Thyroid gland (tissue), 4 donors: ENCODE data around the gene ZFP28. TPM values are rescaled to one million over a fixed set of nuclear protein-coding genes. Genes with fewer than 3 reads are reported as not detected.

ENCODE experiments used
- DNase-seq, 2 donors: peaks; one replicate each; pipeline ENCODE4 v3.0.0-alpha.2; 2019
- H3K27ac ChIP-seq, 3 donors: fragments of 200-600 bp; sonication (generic); 1 replicate in 2 of 3; 2 replicates in 1 of 3; pipeline ENCODE4 v1.5.1; 2016 to 2019; ENCODE audit warnings: mild to moderate bottlenecking in 1 of 3, moderate library complexity in 1 of 3
- H3K27me3 ChIP-seq: fragments of 200-600 bp; sonication (generic); one replicate; pipeline ENCODE4 v1.5.1; 2019
- H3K36me3 ChIP-seq, 2 donors: fragments of 200-600 bp; sonication (generic); one replicate each; pipeline ENCODE4 v1.5.1; 2016 to 2019
- H3K4me1 ChIP-seq, 2 donors: fragments of 200-600 bp; sonication (generic); one replicate each; pipeline ENCODE4 v1.5.1; 2017 to 2019
- H3K4me3 ChIP-seq, 3 donors: fragments of 200-600 bp; sonication (generic); replicated peaks in 1 of 3; 1 replicate in 2 of 3; 2 replicates in 1 of 3; pipeline ENCODE4 v1.5.1; 2016; ENCODE audit warnings: mild to moderate bottlenecking in 1 of 3
- H3K9me3 ChIP-seq: fragments of 200-600 bp; sonication (generic); one replicate; pipeline ENCODE4 v1.5.1; 2017
- CTCF ChIP-seq, 6 experiments: fragments of 200-600 bp in 3 of 6; fragments of 450-650 bp in 3 of 6; sonication (generic) in 3 of 6; IDR thresholded peaks; one replicate each; pipeline ENCODE4 v1.5.1; 2016 to 2019; ENCODE audit warnings: antibody characterized with exemption in 6 of 6, mild to moderate bottlenecking in 2 of 6, inconsistent platforms in 1 of 6, moderate library complexity in 1 of 6
- POLR2A ChIP-seq, 2 donors: fragments of 450-650 bp; IDR thresholded peaks; one replicate each; pipeline ENCODE4 v1.6.1; 2017; ENCODE audit warnings: antibody characterized with exemption in 2 of 2, mild to moderate bottlenecking in 2 of 2, moderate library complexity in 1 of 2
- WGBS, 2 donors: methylation state at CpG; one replicate each; pipeline ENCODE4 v1.1.5; 2017; 5-methylcytosine and 5-hydroxymethylcytosine counted together
- intact Hi-C: fragments of 100-400 bp; cut with DNase I; formaldehyde crosslinking; loops from one replicate; pipeline ENCODE4 v1.15.1; 2023
- total RNA-seq, 4 donors: library from RNA; depleted of rRNA; stranded (reverse); fragments of >200 nt; gene quantifications; one replicate each; pipeline ENCODE4 v1.2.3, GENCODE V29; 2016

The ZFP28 gene
- total RNA-seq, 4 donors from 2014 or later: 6.6 to 9.8 (median 9.5) TPM

- DNase-seq: no peak
- 65 to 66% methylated on average over 4 of the region's 4 CpGs for WGBS, 2 donors
- Histone ChIP-seq H3K27me3 (no peaks in the 10 kb centered on the region), H3K4me3 (no peak overlapping the region), H3K27ac (peak overlapping the region in 1 of 3 donors; percentile 4), H3K4me1 (peaks cover 0 to 7% of the 10 kb centered on the region in 2 donors), H3K36me3 (no peaks in the 10 kb centered on the region), H3K9me3 (no peaks in the 10 kb centered on the region)
- no peak for TF ChIP-seq POLR2A (IDR thresholded peaks at IDR 0.05)
- TF ChIP-seq CTCF (IDR thresholded peaks at IDR 0.05): no peak
- intact Hi-C loops: no loop called here
Observed at GRCh38 chr19:56594446-56594782, 55.7 kb downstream of the ZFP28 start.

- 0 to 1% methylated on average over 29 to 52 of the region's 52 CpGs for WGBS, 2 donors
- Histone ChIP-seq H3K4me3 (peak within 1 kb of the TSS; percentile 43 to 94 (median 75)), H3K4me1 (peaks cover 0 to 7% of the 10 kb centered on the region in 2 donors), H3K36me3 (no peaks in the 10 kb centered on the region), H3K27ac (peak within 1 kb of the TSS in 1 of 3 donors; percentile 4), H3K9me3 (no peaks in the 10 kb centered on the region), H3K27me3 (no peaks in the 10 kb centered on the region)
- peak in 1 of 2 donors; percentile 40 for TF ChIP-seq POLR2A (IDR thresholded peaks at IDR 0.05)
- no peak for TF ChIP-seq CTCF (IDR thresholded peaks at IDR 0.05)
- intact Hi-C loops: no loop called here
- peak; percentile 91 to 92 for DNase-seq
Observed at GRCh38 chr19:56594783-56595547, 56.2 kb downstream of the ZFP28 start, which contains the start of gene ZNF71. Gene ZNF71 (plus strand): TSS chr19:56595302. CDS start chr19:56601559, 6,257 bp downstream.

GRCh38 chr19:56595548-56595899, 56.8 kb downstream of the ZFP28 start:
- no peak for DNase-seq
- Histone ChIP-seq H3K4me3 (peak overlapping the region; percentile 43 to 94 (median 75)), H3K27ac (peak overlapping the region in 1 of 3 donors; percentile 4), H3K4me1 (peaks cover 0 to 7% of the 10 kb centered on the region in 2 donors), H3K36me3 (no peaks in the 10 kb centered on the region), H3K27me3 (no peaks in the 10 kb centered on the region), H3K9me3 (no peaks in the 10 kb centered on the region)
- TF ChIP-seq CTCF (IDR thresholded peaks at IDR 0.05): no peak
- no peak for TF ChIP-seq POLR2A (IDR thresholded peaks at IDR 0.05)
- intact Hi-C loops: no loop called here
- WGBS, 2 donors: 0 to 2% methylated on average over 3 to 4 of the region's 4 CpGs

- 59 to 70% methylated on average over 4 of the region's 4 CpGs for WGBS, 2 donors
- H3K9me3 ChIP-seq: no peaks in the 10 kb centered on the region
- no peak overlapping the region for H3K4me3 ChIP-seq
- no peaks in the 10 kb centered on the region for H3K36me3 ChIP-seq
- H3K27me3 ChIP-seq: no peaks in the 10 kb centered on the region
- peaks cover 0 to 7% of the 10 kb centered on the region in 2 donors for H3K4me1 ChIP-seq
- intact Hi-C loops: no loop called here
- no peak for DNase-seq
- TF ChIP-seq POLR2A (IDR thresholded peaks at IDR 0.05) (no peak), CTCF (IDR thresholded peaks at IDR 0.05) (no peak)
- H3K27ac ChIP-seq: no peak overlapping the region
Observed at GRCh38 chr19:56596676-56597075, 57.9 kb downstream of the ZFP28 start.

- WGBS, 2 donors: 90% methylated on average over 4 of the region's 4 CpGs
- TF ChIP-seq POLR2A (IDR thresholded peaks at IDR 0.05) (no peak), CTCF (IDR thresholded peaks at IDR 0.05) (no peak)
- intact Hi-C loops: no loop called here
- Histone ChIP-seq H3K27me3 (no peaks in the 10 kb centered on the region), H3K9me3 (no peaks in the 10 kb centered on the region), H3K4me3 (no peak overlapping the region), H3K27ac (no peak overlapping the region), H3K36me3 (no peaks in the 10 kb centered on the region), H3K4me1 (peaks cover 0 to 7% of the 10 kb centered on the region in 2 donors)
- DNase-seq: no peak
Observed at GRCh38 chr19:56597696-56598095, 58.9 kb downstream of the ZFP28 start.
